Articular chondrocyte of knee joint (primary cell): ENCODE data around the gene PRR30. TPM values are rescaled to one million over a fixed set of nuclear protein-coding genes. Genes with fewer than 3 reads are reported as not detected.

Experiments
- total RNA-seq: library from RNA; depleted of rRNA; stranded (reverse); fragments of >200 nt; gene quantifications from 2 replicates; pipeline ENCODE4 v1.2.3, GENCODE V29; 2012

The PRR30 gene
- total RNA-seq = not detected in 2 replicates

DNA sequence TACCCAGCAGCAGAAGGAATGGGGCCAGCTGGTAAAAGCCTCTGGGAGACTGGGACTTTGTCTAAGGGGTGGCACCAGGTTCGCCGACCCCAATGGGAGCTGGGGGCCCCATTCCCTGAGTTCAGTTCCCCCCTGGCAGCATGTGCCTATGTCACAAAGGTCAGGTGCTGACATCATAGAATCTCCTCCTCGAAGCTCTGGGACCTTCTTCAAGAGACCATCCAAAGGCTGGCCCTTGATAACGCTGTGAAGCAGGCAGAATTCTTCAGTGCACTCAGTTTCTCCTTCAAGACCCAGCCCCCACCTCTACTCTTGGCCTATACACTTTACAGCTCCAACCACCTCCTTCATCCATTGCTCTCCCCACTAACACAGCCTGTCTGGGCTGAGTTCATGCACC is at the start of gene PRR30:
Gene PRR30, minus strand, starts transcription at position 101 of the 400 bp plus-strand sequence. CDS start 1,081 bp downstream, outside the sequence.

DNA sequence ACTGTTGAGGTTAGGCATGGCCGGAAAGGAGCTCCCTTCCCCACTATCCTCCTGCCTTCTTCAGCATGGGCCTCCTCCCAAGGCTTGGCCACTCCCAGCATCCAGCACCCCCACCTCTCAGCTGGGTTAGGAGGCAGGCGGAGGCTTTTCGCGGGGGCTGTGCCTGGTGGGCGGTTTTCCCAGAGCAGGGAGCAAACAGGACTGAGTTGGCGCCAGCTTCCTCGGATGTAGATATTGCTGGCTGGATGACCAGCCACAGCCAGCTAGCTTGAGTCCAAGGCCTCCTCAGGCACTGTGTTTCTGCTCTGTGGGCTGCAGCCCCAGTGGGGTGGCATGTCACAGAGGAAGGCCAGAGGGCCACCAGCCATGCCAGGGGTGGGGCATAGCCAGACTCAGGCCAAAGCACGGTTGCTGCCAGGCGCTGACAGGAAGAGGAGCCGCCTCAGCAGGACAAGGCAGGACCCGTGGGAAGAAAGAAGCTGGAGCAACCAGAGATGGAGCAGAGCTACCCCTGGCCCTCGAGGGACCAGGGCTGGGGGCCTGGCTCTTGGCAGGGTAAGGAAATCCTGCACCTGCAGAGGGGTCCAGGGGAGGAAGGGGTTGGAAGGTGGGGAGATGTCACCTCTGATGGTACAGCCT is 9.7 kb upstream of the PRR30 start, which contains the start of gene TCF23:
Gene TCF23, plus strand, starts transcription at position 204 of the 639 bp plus-strand sequence. Its CDS starts 130 bp downstream, at position 334.

DNA sequence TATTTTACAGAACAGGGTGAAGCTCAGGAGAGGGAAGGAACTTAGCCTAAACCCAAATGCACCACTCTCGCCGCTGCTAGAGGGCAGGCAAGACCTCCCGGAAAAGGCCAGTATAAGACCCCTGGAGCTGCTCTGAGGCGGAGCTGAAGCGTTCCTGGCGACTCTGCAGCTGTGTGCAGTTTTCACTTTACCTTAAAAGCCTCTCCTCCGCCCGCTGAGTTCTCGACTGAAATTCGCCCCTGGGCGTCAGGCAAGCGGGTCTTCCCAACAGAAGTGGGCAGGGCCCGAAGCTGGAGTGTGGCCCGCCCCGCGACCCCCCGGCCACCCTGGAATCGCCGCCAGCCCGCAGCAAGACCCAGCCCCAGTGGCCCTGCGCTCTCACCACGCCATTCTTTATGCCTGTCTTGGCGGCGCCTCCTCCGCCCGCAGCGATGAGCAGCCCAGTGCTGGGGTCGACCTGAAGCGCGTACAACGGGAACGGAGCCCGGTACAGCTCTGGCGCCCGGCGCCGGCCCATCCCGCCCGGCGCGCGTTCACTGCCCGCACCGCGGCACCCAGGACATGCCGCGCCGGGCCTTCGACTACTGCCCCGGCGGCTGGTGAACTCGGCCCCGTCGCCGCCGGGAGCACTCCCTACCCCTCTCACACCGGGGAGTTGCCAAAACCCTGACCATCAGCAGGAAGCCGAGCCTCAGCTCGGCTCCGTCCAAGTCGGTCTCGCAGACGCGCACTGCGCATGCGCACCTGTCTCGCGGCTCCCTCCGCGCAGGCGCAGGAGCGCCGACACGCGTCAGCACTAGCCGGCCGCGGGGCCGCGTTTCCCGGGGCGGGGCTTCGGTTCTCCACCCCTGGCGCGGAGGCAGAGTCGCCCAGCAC is 5.1 kb downstream of the PRR30 start, which contains the start of gene PREB:
Gene PREB, minus strand, starts transcription at position 732 of the 876 bp plus-strand sequence. Its CDS starts 215 bp downstream, at position 517.

DNA sequence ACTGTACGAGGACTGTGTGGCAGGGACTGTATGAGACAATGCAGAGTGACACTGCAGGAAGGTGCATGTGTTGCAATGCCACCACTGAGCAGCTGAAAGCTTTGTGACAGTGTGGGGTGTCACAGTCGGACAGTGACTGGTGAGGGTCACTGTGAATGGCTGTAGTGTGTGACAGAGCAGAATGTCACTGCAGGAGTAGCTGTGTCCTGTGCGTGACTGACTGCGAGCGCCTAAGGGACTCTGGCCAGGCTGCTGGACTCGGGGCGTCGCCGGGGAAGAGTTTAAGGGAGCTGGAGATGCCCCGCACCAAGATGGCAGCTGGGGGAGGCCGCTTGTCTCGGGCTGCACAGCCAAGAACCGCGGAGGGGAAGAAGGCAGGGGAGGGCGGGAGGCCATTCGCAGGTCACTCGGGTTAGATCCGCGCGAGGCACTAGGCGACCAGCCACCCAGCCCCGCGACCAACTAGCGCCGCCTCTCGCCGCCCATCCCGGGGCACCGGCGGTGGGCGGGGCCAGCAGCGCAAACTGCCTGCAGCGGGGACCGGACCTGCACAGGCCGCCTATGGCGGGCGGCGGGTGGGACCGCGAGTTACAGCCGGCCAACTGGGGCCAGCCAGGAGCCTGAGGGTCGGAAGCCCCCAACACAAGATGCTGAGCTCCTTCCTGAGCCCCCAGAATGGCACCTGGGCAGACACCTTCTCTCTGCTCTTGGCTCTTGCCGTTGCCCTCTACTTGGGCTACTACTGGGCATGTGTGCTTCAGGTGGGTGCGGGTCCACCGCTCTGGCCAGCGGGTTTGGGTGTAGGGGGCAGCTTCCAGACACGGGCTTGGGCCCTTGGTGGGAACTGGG is 15.7 kb downstream of the PRR30 start, which contains the start of gene ABHD1:
Gene ABHD1, plus strand, starts transcription at position 514 of the 849 bp plus-strand sequence. Its CDS starts 134 bp downstream, at position 648.

DNA sequence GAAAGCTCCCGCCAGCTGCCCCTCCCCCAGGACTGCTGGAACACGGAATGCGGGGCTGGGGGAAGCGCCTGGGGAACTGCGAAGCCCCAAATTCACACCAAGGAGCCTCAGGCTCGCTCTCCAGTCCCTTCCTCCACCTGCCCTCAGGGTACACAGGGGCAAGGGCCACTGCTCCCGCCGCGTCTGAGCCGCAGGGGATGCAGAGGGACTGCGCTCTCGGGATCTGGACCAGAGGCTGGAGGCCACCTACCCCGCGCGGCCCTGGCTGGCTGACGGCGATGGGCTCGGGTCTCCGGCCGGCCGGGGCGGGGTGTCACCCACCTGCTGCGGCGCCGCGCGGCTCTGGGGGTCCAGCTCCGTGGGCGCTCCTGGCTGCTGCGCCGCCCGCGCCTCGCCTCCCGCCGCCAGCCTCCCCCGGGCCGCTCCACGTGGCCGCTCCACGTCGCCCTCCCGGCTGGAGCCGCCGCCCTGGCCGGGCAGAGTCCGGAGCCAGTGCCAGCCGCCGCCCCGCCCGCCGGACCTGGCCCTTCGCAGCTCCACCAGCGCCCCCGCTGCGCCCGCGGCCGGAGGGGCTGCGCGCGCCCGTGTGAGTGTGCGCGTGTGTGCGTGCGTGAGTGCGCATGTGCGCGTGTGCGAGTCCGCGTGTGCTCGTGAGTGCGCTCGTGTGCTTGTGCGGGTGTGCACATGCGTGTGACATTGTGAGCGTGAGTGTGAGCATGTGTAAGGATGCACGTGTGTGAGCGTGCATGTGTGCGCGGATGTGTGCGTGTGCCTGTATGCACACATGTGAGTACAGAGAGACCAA is 20.5 kb downstream of the PRR30 start, which contains the start of gene CGREF1:
Gene CGREF1, minus strand, starts transcription at position 604 of the 805 bp plus-strand sequence. CDS start 14,762 bp downstream, outside the sequence.

Other genes starting within 250 kb of the PRR30 start
- 4.4 and 5.8 TPM in 2 replicates for gene MAPRE3, start 168.8 kb downstream of the PRR30 start, total RNA-seq
- gene TMEM214, start 106.4 kb downstream of the PRR30 start, total RNA-seq = 68.0 and 68.5 TPM in 2 replicates
- gene AGBL5, start 87.7 kb downstream of the PRR30 start, total RNA-seq = 21.8 and 23.3 TPM in 2 replicates
- 201 and 215 TPM in 2 replicates for gene OST4, start 67.8 kb downstream of the PRR30 start, total RNA-seq
- gene EMILIN1, start 60.8 kb downstream of the PRR30 start, total RNA-seq = 113 and 123 TPM in 2 replicates
- gene KHK, start 52.6 kb downstream of the PRR30 start, total RNA-seq = 0.26 and 0.65 TPM in 2 replicates
- 6.9 and 15.8 TPM in 2 replicates for gene CGREF1, start 20.3 kb downstream of the PRR30 start, total RNA-seq
- gene ABHD1, start 15.6 kb downstream of the PRR30 start, total RNA-seq = 0.22 and 0.26 TPM in 2 replicates
- 29.9 and 40.6 TPM in 2 replicates for gene PREB, start 4.8 kb downstream of the PRR30 start, total RNA-seq
- under 0.01 TPM in 2 replicates for gene TCF23, start 9.6 kb upstream of the PRR30 start, total RNA-seq
- gene ATRAID, start 72.6 kb upstream of the PRR30 start, total RNA-seq = 200 and 246 TPM in 2 replicates
- gene SLC5A6, start 72.9 kb upstream of the PRR30 start, total RNA-seq = 14.6 and 15.4 TPM in 2 replicates
- 19.1 and 28.1 TPM in 2 replicates for gene CAD, start 78.0 kb upstream of the PRR30 start, total RNA-seq
- under 0.01 TPM in 1 of 2 replicates, not detected in the other for gene SLC30A3, start 123.6 kb upstream of the PRR30 start, total RNA-seq
- not detected in 2 replicates for gene DNAJC5G, start 136.0 kb upstream of the PRR30 start, total RNA-seq
- gene TRIM54, start 143.0 kb upstream of the PRR30 start, total RNA-seq = not detected in 2 replicates
- 0.39 and 1.4 TPM in 2 replicates for gene UCN, start 169.0 kb upstream of the PRR30 start, total RNA-seq
- 95.4 and 108 TPM in 2 replicates for gene MPV17, start 183.7 kb upstream of the PRR30 start, total RNA-seq
- 25.7 and 31.5 TPM in 2 replicates for gene GTF3C2, start 217.4 kb upstream of the PRR30 start, total RNA-seq
- gene EIF2B4, start 230.9 kb upstream of the PRR30 start, total RNA-seq = 26.1 and 27.3 TPM in 2 replicates
- gene SNX17, start 231.2 kb upstream of the PRR30 start, total RNA-seq = 127 and 145 TPM in 2 replicates
- gene ZNF513, start 241.3 kb upstream of the PRR30 start, total RNA-seq = 5.4 and 6.5 TPM in 2 replicates